Measurements from ENCODE around the gene NGEF.
"Not testable (repeated sequence)": the region's sequence is repeated elsewhere in the genome, so short reads cannot be mapped to it uniquely, and the experiment has no call there.

NGEF gene

GRCh38 chr2:232863996-232864395, 149.1 kb downstream of the NGEF start:
- no peak for DNase-seq

- no peak for DNase-seq
Observed at GRCh38 chr2:232861353-232861752, 151.7 kb downstream of the NGEF start.

- no peak for DNase-seq
Observed at GRCh38 chr2:232860593-232861241, 152.3 kb downstream of the NGEF start.

- no peak for DNase-seq
Observed at GRCh38 chr2:232859385-232859916, 153.6 kb downstream of the NGEF start.

- DNase-seq = no peak
Observed at GRCh38 chr2:232857158-232857563, 155.9 kb downstream of the NGEF start.

GRCh38 chr2:232854082-232854481, 159.0 kb downstream of the NGEF start:
- DNase-seq = no peak

GRCh38 chr2:232852676-232853075, 160.4 kb downstream of the NGEF start:
- no peak for DNase-seq

GRCh38 chr2:232852081-232852480, 161.0 kb downstream of the NGEF start:
- DNase-seq = not testable (repeated sequence)

- DNase-seq = no peak
Observed at GRCh38 chr2:232850039-232850438, 163.0 kb downstream of the NGEF start.

GRCh38 chr2:232846055-232846454, 167.0 kb downstream of the NGEF start:
- no peak for DNase-seq

GRCh38 chr2:232843834-232844233, 169.2 kb downstream of the NGEF start:
- no peak for DNase-seq

- no peak for DNase-seq
Observed at GRCh38 chr2:232842689-232843088, 170.4 kb downstream of the NGEF start.

- DNase-seq = no peak
Observed at GRCh38 chr2:232839411-232840079, 173.5 kb downstream of the NGEF start.

- no peak for DNase-seq
Observed at GRCh38 chr2:232838406-232838874, 174.6 kb downstream of the NGEF start.

GRCh38 chr2:232836934-232837333, 176.1 kb downstream of the NGEF start:
- no peak for DNase-seq

- peak; percentile 74 for DNase-seq
Observed at GRCh38 chr2:232835687-232836208, 177.3 kb downstream of the NGEF start.

- DNase-seq = no peak
Observed at GRCh38 chr2:232833830-232834229, 179.2 kb downstream of the NGEF start.

GRCh38 chr2:232831496-232831895, 181.6 kb downstream of the NGEF start:
- DNase-seq = no peak

- DNase-seq = no peak
Observed at GRCh38 chr2:232829988-232830387, 183.1 kb downstream of the NGEF start.

All from NCI-H1694 treated with DMSO at 0.1 percent for 48 hours (cell line).